ENCODE results near the gene TNFAIP8L3.
"Not testable (repeated sequence)": the region's sequence is repeated elsewhere in the genome, so short reads cannot be mapped to it uniquely, and the experiment has no call there.

TNFAIP8L3 gene

GRCh38 chr15:51094606-51095569, at the start of gene TNFAIP8L3:
Gene TNFAIP8L3 (minus strand): TSS chr15:51094906. CDS start chr15:51094595, 311 bp downstream.
- Histone ChIP-seq H3K9ac (ENCODE audit: low read length) (no peak within 1 kb of the TSS), H3K36me3 (ENCODE audit: low read length) (no peaks in the 10 kb centered on the region), H3K27ac (ENCODE audit: low read depth, low read length) (no peak within 1 kb of the TSS), H3K4me2 (ENCODE audit: low read depth, low read length, poor library complexity, severe bottlenecking) (peak within 1 kb of the TSS; percentile 10), H3K4me3 (ENCODE audit: insufficient read depth, low read length, poor library complexity, severe bottlenecking) (no peak within 1 kb of the TSS), H3F3A (ENCODE audit: insufficient read depth) (no peaks in the 10 kb centered on the region), H3K9me2 (replicated peaks; ENCODE audit: insufficient read depth, low read length) (no peaks in the 10 kb centered on the region), H3K27me3 (ENCODE audit: low read length) (no peaks in the 10 kb centered on the region), H4K20me1 (ENCODE audit: low read depth, low read length) (no peaks in the 10 kb centered on the region), H3K9me3 (ENCODE audit: insufficient read depth, low read length) (no peaks in the 10 kb centered on the region), H3K79me2 (ENCODE audit: insufficient read depth, low read length) (no peaks in the 10 kb centered on the region), H2AFZ (ENCODE audit: low read depth, low read length, severe bottlenecking) (no peak within 1 kb of the TSS)
- TF ChIP-seq CTCF (IDR thresholded peaks at IDR 0.05; ENCODE audit: insufficient read depth, low read length, poor library complexity, severe bottlenecking) (no peak), EZH2phosphoT487 (conservative IDR thresholded peaks at IDR 0.05; ENCODE audit: low read length) (no peak)

- Histone ChIP-seq H3K36me3 (ENCODE audit: low read length) (no peaks in the 10 kb centered on the region), H2AFZ (ENCODE audit: low read depth, low read length, severe bottlenecking) (no peak overlapping the region), H3K9me3 (ENCODE audit: insufficient read depth, low read length) (no peaks in the 10 kb centered on the region), H4K20me1 (ENCODE audit: low read depth, low read length) (no peaks in the 10 kb centered on the region), H3K27me3 (ENCODE audit: low read length) (no peaks in the 10 kb centered on the region), H3K4me2 (ENCODE audit: low read depth, low read length, poor library complexity, severe bottlenecking) (no peak overlapping the region), H3K9me2 (replicated peaks; ENCODE audit: insufficient read depth, low read length) (no peaks in the 10 kb centered on the region), H3K79me2 (ENCODE audit: insufficient read depth, low read length) (no peaks in the 10 kb centered on the region), H3K4me3 (ENCODE audit: insufficient read depth, low read length, poor library complexity, severe bottlenecking) (no peak overlapping the region), H3K27ac (ENCODE audit: low read depth, low read length) (no peak overlapping the region), H3F3A (ENCODE audit: insufficient read depth) (no peaks in the 10 kb centered on the region), H3K9ac (ENCODE audit: low read length) (no peak overlapping the region)
- no peak for TF ChIP-seq CTCF (IDR thresholded peaks at IDR 0.05; ENCODE audit: insufficient read depth, low read length, poor library complexity, severe bottlenecking)
- TF ChIP-seq EZH2phosphoT487 (conservative IDR thresholded peaks at IDR 0.05; ENCODE audit: low read length) = no peak
Observed at GRCh38 chr15:51144021-51144532, 49.4 kb upstream of the TNFAIP8L3 start.

GRCh38 chr15:51140347-51140746, 45.6 kb upstream of the TNFAIP8L3 start:
- H3K9ac ChIP-seq (ENCODE audit: low read length); H3K27ac ChIP-seq (ENCODE audit: low read depth, low read length); H3F3A ChIP-seq (ENCODE audit: insufficient read depth); H3K4me2 ChIP-seq (ENCODE audit: low read depth, low read length, poor library complexity, severe bottlenecking); H3K9me3 ChIP-seq (ENCODE audit: insufficient read depth, low read length); H2AFZ ChIP-seq (ENCODE audit: low read depth, low read length, severe bottlenecking); H3K9me2 ChIP-seq (replicated peaks; ENCODE audit: insufficient read depth, low read length); H3K36me3 ChIP-seq (ENCODE audit: low read length); H4K20me1 ChIP-seq (ENCODE audit: low read depth, low read length); H3K79me2 ChIP-seq (ENCODE audit: insufficient read depth, low read length); H3K4me3 ChIP-seq (ENCODE audit: insufficient read depth, low read length, poor library complexity, severe bottlenecking); H3K27me3 ChIP-seq (ENCODE audit: low read length): not testable (repeated sequence)

DNA sequence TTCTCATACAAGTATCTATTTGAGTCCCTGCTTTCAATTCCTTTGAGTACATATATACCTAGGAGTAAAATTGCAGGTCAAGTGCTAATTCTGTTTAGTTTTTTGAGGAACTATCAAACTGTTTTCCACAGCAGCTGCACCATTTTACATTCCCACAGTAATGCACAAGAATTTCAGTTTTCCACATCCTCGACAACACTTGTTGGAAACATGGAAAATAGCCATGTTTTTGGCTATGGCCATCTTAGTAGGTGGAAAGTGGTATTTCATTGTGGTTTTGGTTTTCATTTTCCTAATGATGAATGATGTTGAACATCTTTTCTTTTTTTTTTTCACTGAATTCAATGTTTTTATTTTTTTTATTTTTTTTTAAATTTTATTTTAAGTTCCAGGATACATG, 44.4 kb upstream of the TNFAIP8L3 start:
- no peak overlapping the region for H2AFZ ChIP-seq (ENCODE audit: low read depth, low read length, severe bottlenecking)
- TF ChIP-seq EZH2phosphoT487 (conservative IDR thresholded peaks at IDR 0.05; ENCODE audit: low read length) (no peak), CTCF (IDR thresholded peaks at IDR 0.05; ENCODE audit: insufficient read depth, low read length, poor library complexity, severe bottlenecking) (no peak)
- H3K9me2 ChIP-seq (replicated peaks; ENCODE audit: insufficient read depth, low read length) = no peaks in the 10 kb centered on the region
- H4K20me1 ChIP-seq (ENCODE audit: low read depth, low read length) = no peaks in the 10 kb centered on the region
- H3K36me3 ChIP-seq (ENCODE audit: low read length) = no peaks in the 10 kb centered on the region
- no peaks in the 10 kb centered on the region for H3K9me3 ChIP-seq (ENCODE audit: insufficient read depth, low read length)
- H3K79me2 ChIP-seq (ENCODE audit: insufficient read depth, low read length) = no peaks in the 10 kb centered on the region
- H3K4me2 ChIP-seq (ENCODE audit: low read depth, low read length, poor library complexity, severe bottlenecking) = no peak overlapping the region
- no peaks in the 10 kb centered on the region for H3F3A ChIP-seq (ENCODE audit: insufficient read depth)
- no peak overlapping the region for H3K9ac ChIP-seq (ENCODE audit: low read length)
- H3K27me3 ChIP-seq (ENCODE audit: low read length) = no peaks in the 10 kb centered on the region
- no peak overlapping the region for H3K27ac ChIP-seq (ENCODE audit: low read depth, low read length)
- H3K4me3 ChIP-seq (ENCODE audit: insufficient read depth, low read length, poor library complexity, severe bottlenecking) = no peak overlapping the region

Data from SU-DHL-6 (cell line).